HK-2 (cell line): ENCODE measurements around the gene TTYH2.
"Not testable (repeated sequence)": the region's sequence is repeated elsewhere in the genome, so short reads cannot be mapped to it uniquely, and the experiment has no call there.

Source experiments
- DNase-seq: peaks from one replicate; pipeline ENCODE4 v3.0.0-alpha.2; 2018; ENCODE audit not compliant: unreplicated experiment

TTYH2 gene

GRCh38 chr17:74259667-74260524, 46.5 kb downstream of the TTYH2 start:
- no peak for DNase-seq

DNA sequence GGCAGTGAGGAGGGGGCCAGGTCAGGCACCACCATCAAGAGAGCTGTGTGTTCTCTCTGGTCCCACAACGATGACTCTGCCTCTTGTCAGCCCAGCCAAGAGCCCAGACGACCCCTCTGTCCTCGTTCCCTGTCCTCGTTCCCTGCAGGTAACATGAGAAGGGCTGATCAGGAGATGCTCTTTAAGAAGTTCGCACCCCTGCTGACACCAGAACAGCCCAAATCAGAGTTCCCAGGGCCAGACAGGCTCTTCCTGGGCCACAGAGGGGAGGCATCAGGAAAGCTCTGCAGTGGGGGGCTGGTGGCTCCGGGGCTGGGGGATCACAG, 47.1 kb downstream of the TTYH2 start:
- DNase-seq: no peak

GRCh38 chr17:74262601-74263000, 49.2 kb downstream of the TTYH2 start:
- DNase-seq: no peak

DNA sequence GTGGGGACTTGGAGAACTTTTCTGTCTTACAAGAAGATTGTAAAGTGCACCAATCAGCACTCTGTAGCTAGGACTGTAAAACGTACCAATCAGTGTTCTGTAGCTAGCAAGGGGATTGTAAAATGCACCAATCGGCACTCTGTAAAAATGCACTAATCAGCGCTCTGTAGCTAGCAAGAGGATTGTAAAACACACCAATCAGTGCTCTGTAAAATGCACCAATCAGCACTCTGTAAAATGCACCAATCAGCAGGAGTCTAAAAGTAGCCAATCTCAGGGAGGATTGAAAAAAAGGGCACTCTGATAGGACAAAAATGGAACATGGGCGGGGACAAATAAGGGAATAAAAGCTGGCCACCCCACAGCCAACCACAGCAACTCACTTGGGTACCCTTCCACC, 53.7 kb downstream of the TTYH2 start:
- DNase-seq: not testable (repeated sequence)

DNA sequence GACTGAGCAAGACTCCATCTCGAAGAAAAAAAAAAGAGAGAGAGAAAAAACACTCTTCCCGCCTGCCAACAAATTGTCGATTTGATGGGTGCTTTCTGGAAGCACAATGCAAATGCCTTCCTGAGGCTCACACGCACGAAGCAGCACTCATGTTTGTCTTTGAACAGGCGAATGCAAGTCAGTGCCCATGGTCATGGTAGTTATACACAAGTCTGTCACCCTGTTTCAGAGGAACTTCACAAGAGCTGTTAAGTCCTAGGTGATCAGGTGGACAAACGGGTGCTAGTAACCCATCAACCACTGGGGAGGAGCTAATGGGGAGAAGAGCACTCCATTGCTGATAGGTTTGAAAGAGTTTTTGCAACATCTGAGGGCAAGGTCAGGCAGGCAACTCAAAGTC, 54.2 kb downstream of the TTYH2 start:
- no peak for DNase-seq

DNA sequence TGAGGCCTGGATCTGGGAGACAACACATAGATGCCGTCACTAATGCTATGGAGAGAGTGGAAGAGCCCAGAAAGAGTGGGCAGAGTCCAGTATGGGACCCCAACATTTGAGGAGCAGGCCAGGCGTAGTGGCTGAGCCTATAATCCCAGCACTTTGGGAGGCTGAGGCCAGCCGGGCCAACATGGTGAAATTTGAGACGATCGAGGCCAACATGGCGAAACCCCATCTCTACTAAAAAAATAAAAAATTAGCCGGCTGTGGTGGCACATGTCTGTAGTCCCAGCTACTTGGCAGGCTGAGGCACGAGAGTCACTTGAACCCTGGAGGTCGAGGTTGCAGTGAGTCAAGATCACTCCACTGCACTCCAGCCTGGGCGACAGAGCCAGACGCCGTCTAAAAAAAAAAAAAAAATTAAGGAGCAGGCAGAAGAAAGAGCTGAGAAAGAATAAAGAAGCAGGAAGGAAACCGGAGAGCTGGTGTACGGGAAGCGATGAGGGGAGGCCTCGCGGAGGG, 54.7 kb downstream of the TTYH2 start:
- no peak for DNase-seq

- no peak for DNase-seq
Observed at GRCh38 chr17:74268558-74268957, 55.2 kb downstream of the TTYH2 start.

- no peak for DNase-seq
Observed at GRCh38 chr17:74270333-74270732, 57.0 kb downstream of the TTYH2 start.

DNA sequence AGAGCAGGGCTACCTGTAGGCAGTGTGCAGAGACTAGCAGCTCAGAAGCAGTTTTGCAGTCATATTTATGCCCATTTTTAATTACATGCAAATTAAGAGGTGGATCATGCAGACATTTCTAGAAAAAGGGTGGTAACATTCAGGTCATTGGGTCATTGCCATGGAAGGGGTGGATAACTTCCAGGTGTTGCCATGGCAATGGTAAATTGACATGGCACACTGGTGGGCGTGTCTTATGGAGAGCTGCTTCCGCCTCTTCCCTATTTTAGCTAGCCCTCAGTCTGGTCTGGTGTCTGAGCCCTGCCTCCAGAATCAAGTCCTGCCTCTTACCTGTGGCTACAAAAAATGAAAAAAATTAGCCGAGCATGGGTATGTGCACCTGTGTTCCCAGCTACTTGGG, 57.9 kb downstream of the TTYH2 start:
- DNase-seq: no peak

GRCh38 chr17:74271901-74272561, 58.7 kb downstream of the TTYH2 start:
- DNase-seq: no peak

DNA sequence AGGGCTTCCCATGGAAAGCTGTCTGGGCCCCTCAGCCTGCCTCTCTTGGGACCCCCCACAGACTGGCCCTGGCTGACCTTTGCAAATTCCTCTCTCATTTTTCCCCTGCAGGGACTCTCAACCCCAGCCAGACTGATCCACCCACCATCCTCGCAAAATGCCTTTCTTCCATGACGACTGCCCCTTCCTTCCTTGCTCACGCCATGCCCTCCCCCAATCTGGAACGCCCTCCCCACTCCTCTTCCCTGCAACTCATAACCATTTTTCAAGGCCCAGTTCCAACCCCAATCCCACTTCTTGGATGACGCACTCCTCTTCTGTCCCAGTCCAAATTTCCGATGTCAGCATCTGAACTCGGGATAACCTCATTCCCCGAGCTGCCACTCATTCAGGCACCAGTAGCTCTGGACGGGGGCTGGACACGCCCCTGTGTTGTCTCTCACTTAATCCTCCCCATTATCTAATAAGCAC, 59.4 kb downstream of the TTYH2 start:
- no peak for DNase-seq

DNA sequence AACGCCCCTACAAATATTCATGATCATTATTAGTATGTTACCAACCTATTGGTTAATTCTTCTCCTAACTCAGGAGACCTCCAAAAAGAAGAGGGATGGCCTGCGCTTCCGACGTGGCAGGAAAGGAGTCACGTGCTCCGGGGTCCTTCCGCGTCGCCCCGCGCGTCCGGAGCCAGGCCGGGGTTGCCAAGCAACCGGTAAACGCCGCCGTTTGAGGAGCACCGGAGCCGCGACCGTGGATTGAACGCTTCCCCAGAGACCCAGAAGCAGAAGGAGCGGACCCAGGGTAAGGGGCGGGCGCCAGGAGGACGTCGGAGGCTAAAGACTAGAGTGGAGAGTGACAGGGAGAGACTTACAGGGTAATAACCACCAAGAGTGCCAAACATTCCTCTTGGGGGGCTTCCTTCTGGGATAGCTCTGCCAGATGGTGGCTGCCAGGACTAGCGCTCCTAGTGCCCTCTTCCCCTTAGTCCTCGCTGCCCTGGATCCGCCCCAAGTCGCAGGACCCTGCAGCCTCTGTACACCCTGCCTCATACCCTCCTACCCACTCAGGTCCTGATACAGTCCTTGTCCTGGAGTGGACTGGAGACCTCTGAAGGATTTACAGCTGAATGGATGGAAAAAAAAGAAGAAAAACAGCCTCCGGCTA, 60.8 kb downstream of the TTYH2 start, which contains the start of gene DNAI2:
Gene DNAI2, plus strand, starts transcription at position 175 of the 649 bp plus-strand sequence. CDS start 7,584 bp downstream, outside the sequence.
- DNase-seq: no peak

GRCh38 chr17:74274709-74275340, 61.5 kb downstream of the TTYH2 start:
- no peak for DNase-seq

DNA sequence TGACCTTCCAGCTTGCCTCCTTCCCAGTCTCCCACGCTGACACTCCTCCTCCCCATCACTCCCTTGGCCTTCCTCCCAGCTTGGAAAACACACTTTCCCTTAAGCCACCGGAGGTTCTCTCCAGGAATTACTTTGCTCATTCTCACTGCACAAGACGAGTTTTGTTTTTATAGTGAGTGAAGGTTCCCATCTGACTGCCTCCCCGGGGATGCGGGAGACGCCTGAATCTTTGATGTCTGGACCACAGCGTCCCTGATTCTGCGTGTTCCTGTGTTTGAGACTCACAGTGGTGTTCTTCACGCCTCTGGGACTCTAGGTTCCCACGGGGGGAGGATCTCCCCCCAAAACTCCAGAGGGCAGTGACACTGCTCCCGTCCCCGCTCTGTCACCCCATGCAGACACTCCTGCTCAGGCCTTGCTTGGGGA, 62.7 kb downstream of the TTYH2 start:
- DNase-seq: no peak

DNA sequence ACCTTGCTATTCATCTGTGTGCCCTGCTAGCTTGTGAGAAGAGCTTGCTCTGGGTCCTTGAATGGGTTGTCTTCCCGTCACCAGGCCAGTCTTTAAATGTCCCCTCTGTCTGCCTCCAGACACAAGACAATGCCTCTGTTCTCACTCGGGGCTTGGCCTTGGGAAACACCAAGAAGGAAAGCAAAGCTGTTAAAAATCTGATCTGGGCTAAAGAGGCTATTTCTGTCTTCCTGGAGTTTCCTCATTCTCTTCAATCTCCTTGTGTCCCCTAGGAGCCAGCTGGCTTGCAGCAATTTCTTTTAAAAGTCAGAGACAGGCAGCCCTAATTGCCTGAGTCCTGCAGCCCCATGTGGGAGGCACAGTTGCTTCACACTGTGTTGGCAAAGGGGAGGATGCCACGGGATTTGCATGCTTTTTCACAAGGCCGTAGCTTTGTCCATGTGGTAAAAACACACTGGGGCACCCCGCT, 63.2 kb downstream of the TTYH2 start:
- DNase-seq: no peak

GRCh38 chr17:74277935-74278334, 64.6 kb downstream of the TTYH2 start:
- no peak for DNase-seq

- not testable (repeated sequence) for DNase-seq
Observed at GRCh38 chr17:74279617-74280016, 66.2 kb downstream of the TTYH2 start.

- no peak for DNase-seq
Observed at GRCh38 chr17:74280093-74280513, 66.7 kb downstream of the TTYH2 start.

DNA sequence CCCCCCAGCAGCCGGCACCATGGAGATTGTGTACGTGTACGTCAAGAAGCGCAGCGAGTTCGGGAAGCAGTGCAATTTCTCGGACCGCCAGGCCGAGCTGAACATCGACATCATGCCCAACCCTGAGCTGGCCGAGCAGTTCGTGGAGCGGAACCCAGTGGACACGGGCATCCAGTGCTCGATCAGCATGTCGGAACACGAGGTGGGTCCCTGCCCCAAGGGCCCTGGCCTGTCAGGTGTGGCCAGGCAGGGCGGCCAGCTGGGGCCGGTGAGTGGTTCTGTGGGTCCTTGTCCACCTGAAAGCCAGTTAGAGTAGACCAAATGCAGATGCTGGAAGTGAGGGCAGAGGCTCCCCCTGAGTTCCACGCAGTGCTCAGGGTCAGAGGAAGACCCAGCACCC, 68.4 kb downstream of the TTYH2 start:
- no peak for DNase-seq

DNA sequence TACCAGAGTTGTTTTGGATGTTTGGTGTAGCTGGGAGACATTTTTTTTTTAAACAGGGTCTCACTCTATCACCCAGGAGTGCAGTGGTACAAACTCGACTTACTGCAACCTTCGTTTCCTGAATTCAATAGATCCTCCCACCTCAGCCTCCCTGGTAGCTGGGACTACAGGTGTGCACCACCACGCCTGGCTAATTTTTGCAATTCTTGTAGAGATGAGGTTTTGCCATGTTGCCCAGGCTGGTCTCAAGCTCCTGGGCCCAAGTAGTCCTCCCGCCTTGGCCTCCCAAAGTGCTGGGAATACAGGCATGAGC, 68.9 kb downstream of the TTYH2 start:
- DNase-seq: not testable (repeated sequence)

- DNase-seq: no peak
Observed at GRCh38 chr17:74282587-74283370, 69.4 kb downstream of the TTYH2 start.
